Raji (cell line): ENCODE data around the gene OSTC.

Source experiments
- POLR2A ChIP-seq: IDR thresholded peaks from 2 replicates; pipeline ENCODE4 v1.6.1; 2011; ENCODE audit warnings: low read depth, low read length, control low read depth; ENCODE audit not compliant: insufficient read depth

The OSTC gene

GRCh38 chr4:108694423-108694822, 44.0 kb downstream of the OSTC start:
- TF ChIP-seq POLR2A, result no peak

- no peak for TF ChIP-seq POLR2A
Measured at GRCh38 chr4:108695062-108695461, 44.7 kb downstream of the OSTC start.

GRCh38 chr4:108696160-108696559, 45.8 kb downstream of the OSTC start:
- TF ChIP-seq POLR2A, result no peak

GRCh38 chr4:108700081-108700757, 49.8 kb downstream of the OSTC start:
- TF ChIP-seq POLR2A, result no peak

GRCh38 chr4:108702960-108703359, 52.6 kb downstream of the OSTC start:
- TF ChIP-seq POLR2A, result no peak

GRCh38 chr4:108703370-108703769, 53.0 kb downstream of the OSTC start:
- TF ChIP-seq POLR2A, result no peak

GRCh38 chr4:108703966-108704365, 53.6 kb downstream of the OSTC start:
- no peak for TF ChIP-seq POLR2A

- TF ChIP-seq POLR2A, result no peak
Measured at GRCh38 chr4:108706289-108706688, 55.9 kb downstream of the OSTC start.

GRCh38 chr4:108709234-108709633, 58.8 kb downstream of the OSTC start:
- TF ChIP-seq POLR2A, result no peak

GRCh38 chr4:108709722-108710121, 59.3 kb downstream of the OSTC start:
- no peak for TF ChIP-seq POLR2A

GRCh38 chr4:108714880-108715279, 64.5 kb downstream of the OSTC start:
- TF ChIP-seq POLR2A, result no peak

- no peak for TF ChIP-seq POLR2A
Measured at GRCh38 chr4:108716340-108716739, 65.9 kb downstream of the OSTC start.

GRCh38 chr4:108717386-108717785, 67.0 kb downstream of the OSTC start:
- TF ChIP-seq POLR2A, result no peak
